WTC11 (cell line): ENCODE data around the gene RASSF1. TPM values are rescaled to one million over a fixed set of nuclear protein-coding genes. Genes with fewer than 3 reads are reported as not detected.

ENCODE experiments used
- ATAC-seq: fragments of 200-7000 bp; cut with Tn5 transposase; 2 replicates; pipeline ENCODE4 v1.10.0; 2021; ENCODE audit warnings: mild to moderate bottlenecking, moderate library complexity
- CTCF ChIA-PET: fragments of 300-600 bp; sonication (Branson Sonifier 250); formaldehyde crosslinking; loops from one replicate; lab custom pipeline; 2021; ENCODE audit warnings: antibody characterized with exemption; lab: Charles Lee
- POLR2A ChIA-PET: fragments of 350-600 bp; sonication (Branson Sonifier 250); formaldehyde crosslinking; loops from one replicate; lab custom pipeline; 2021; ENCODE audit warnings: antibody characterized with exemption; lab: Charles Lee
- DNase-seq: peaks from one replicate; pipeline ENCODE4 v3.0.0; 2021; ENCODE audit warnings: low spot score
- H3K27ac Mint-ChIP-seq: 2 replicates; pipeline ENCODE4 v1.8.0; 2021; ENCODE audit warnings: mixed read lengths
- H3K27me3 Mint-ChIP-seq: 2 replicates; pipeline ENCODE4 v1.8.0; 2021; ENCODE audit warnings: low read depth, mild to moderate bottlenecking, moderate library complexity, mixed read lengths
- H3K36me3 Mint-ChIP-seq: 2 replicates; pipeline ENCODE4 v1.8.0; 2021; ENCODE audit warnings: mixed read lengths
- H3K4me1 Mint-ChIP-seq: 2 replicates; pipeline ENCODE4 v1.8.0; 2022; ENCODE audit warnings: mixed read lengths
- H3K4me3 Mint-ChIP-seq: 2 replicates; pipeline ENCODE4 v1.8.0; 2021; ENCODE audit warnings: mild to moderate bottlenecking, moderate library complexity, mixed read lengths
- H3K9me3 Mint-ChIP-seq: 2 replicates; pipeline ENCODE4 v1.8.0; 2021; ENCODE audit warnings: mixed read lengths
- FOXJ3 ChIP-seq: sonication (generic); formaldehyde crosslinking; IDR thresholded peaks from 2 replicates; pipeline ENCODE4 v1.9.0; 2021; ENCODE audit warnings: missing genetic modification reagents, mild to moderate bottlenecking, borderline replicate concordance
- GTF2I ChIP-seq: fragments of 250-450 bp; sonication (Bioruptor Pico); conservative IDR thresholded peaks from 2 replicates; pipeline ENCODE4 v1.4.0; 2021; ENCODE audit warnings: mild to moderate bottlenecking
- HMGA2 ChIP-seq: fragments of 250-450 bp; sonication (Bioruptor Pico); IDR thresholded peaks from 2 replicates; pipeline ENCODE4 v1.4.0; 2021; ENCODE audit warnings: mild to moderate bottlenecking, moderate library complexity
- HMGXB4 ChIP-seq: sonication (generic); formaldehyde crosslinking; IDR thresholded peaks from 2 replicates; pipeline ENCODE4 v1.8.1; 2023; ENCODE audit warnings: mild to moderate bottlenecking, moderate library complexity, missing genetic modification reagents
- MYBL2 ChIP-seq: sonication (generic); formaldehyde crosslinking; IDR thresholded peaks from 2 replicates; pipeline ENCODE4 v1.8.1; 2023; ENCODE audit warnings: mild to moderate bottlenecking, moderate library complexity, missing genetic modification reagents
- NFATC4 ChIP-seq: fragments of 250-450 bp; sonication (Bioruptor Pico); IDR thresholded peaks from 2 replicates; pipeline ENCODE4 v1.9.0; 2021; ENCODE audit warnings: mild to moderate bottlenecking
- NFE2L1 ChIP-seq: sonication (generic); formaldehyde crosslinking; IDR thresholded peaks from 2 replicates; pipeline ENCODE4 v1.8.1; 2023; ENCODE audit warnings: missing genetic modification reagents
- NR2C2 ChIP-seq: sonication (generic); formaldehyde crosslinking; IDR thresholded peaks from 2 replicates; pipeline ENCODE4 v1.8.0; 2022; ENCODE audit warnings: mild to moderate bottlenecking, missing genetic modification reagents
- PRDM15 ChIP-seq: sonication (generic); formaldehyde crosslinking; IDR thresholded peaks from 2 replicates; pipeline ENCODE4 v1.8.0; 2022; ENCODE audit warnings: missing genetic modification reagents
- PRRX2 ChIP-seq: fragments of 250-450 bp; sonication (Bioruptor Pico); IDR thresholded peaks from 2 replicates; pipeline ENCODE4 v1.8.0; 2021; ENCODE audit warnings: mild to moderate bottlenecking
- RORB ChIP-seq: fragments of 250-450 bp; sonication (Bioruptor Pico); IDR thresholded peaks from 2 replicates; pipeline ENCODE4 v1.9.0; 2021; ENCODE audit warnings: mild to moderate bottlenecking
- TP53 ChIP-seq: sonication (generic); formaldehyde crosslinking; IDR thresholded peaks from 2 replicates; pipeline ENCODE4 v1.8.1; 2023; ENCODE audit warnings: mild to moderate bottlenecking, missing genetic modification reagents
- ZNF121 ChIP-seq: sonication (generic); formaldehyde crosslinking; IDR thresholded peaks from 2 replicates; pipeline ENCODE4 v1.8.0; 2023; ENCODE audit warnings: missing genetic modification reagents
- ZNF263 ChIP-seq: sonication (generic); formaldehyde crosslinking; IDR thresholded peaks from 2 replicates; pipeline ENCODE4 v1.8.1; 2022; ENCODE audit warnings: low read depth, mild to moderate bottlenecking, moderate library complexity, missing genetic modification reagents
- ZNF416 ChIP-seq: fragments of 250-450 bp; sonication (Bioruptor Pico); IDR thresholded peaks from 2 replicates; pipeline ENCODE4 v1.9.0; 2021; ENCODE audit warnings: mild to moderate bottlenecking, inconsistent platforms
- ZNF671 ChIP-seq: fragments of 250-450 bp; sonication (Bioruptor Pico); IDR thresholded peaks from 2 replicates; pipeline ENCODE4 v1.8.0; 2021; ENCODE audit warnings: mild to moderate bottlenecking
- total RNA-seq: library from RNA; stranded (reverse); gene quantifications from 3 replicates; pipeline ENCODE4 v1.2.3, GENCODE V29; 2021
- TF ChIP-seq, protein P1 (sequence below): sonication (generic); formaldehyde crosslinking; IDR thresholded peaks from 2 replicates; pipeline ENCODE4 v1.8.1; 2022; ENCODE audit warnings: low read depth, missing genetic modification reagents, borderline replicate concordance
- TF ChIP-seq, protein P2 (sequence below): sonication (generic); formaldehyde crosslinking; IDR thresholded peaks from 2 replicates; pipeline ENCODE4 v1.8.1; 2022; ENCODE audit warnings: low read depth, mild to moderate bottlenecking, moderate library complexity, missing genetic modification reagents, borderline replicate concordance
- TF ChIP-seq, protein P3 (sequence below): sonication (generic); formaldehyde crosslinking; IDR thresholded peaks from 2 replicates; pipeline ENCODE4 v1.8.1; 2022; ENCODE audit warnings: mild to moderate bottlenecking, moderate library complexity, missing genetic modification reagents

RASSF1 gene
- total RNA-seq, 1 experiment from 2014 or later = 14.5 TPM

GRCh38 chr3:50342813-50343633, 2.4 kb upstream of the RASSF1 start:
- Mint-ChIP-seq H3K27ac (no peak overlapping the region), H3K4me3 (no peak overlapping the region)
- CTCF ChIA-PET = interaction anchor here (1.6 kb wide), 1 partner anchor 207 kb away, joined by 6 read pairs; no protein-coding TSS in a partner anchor

DNA sequence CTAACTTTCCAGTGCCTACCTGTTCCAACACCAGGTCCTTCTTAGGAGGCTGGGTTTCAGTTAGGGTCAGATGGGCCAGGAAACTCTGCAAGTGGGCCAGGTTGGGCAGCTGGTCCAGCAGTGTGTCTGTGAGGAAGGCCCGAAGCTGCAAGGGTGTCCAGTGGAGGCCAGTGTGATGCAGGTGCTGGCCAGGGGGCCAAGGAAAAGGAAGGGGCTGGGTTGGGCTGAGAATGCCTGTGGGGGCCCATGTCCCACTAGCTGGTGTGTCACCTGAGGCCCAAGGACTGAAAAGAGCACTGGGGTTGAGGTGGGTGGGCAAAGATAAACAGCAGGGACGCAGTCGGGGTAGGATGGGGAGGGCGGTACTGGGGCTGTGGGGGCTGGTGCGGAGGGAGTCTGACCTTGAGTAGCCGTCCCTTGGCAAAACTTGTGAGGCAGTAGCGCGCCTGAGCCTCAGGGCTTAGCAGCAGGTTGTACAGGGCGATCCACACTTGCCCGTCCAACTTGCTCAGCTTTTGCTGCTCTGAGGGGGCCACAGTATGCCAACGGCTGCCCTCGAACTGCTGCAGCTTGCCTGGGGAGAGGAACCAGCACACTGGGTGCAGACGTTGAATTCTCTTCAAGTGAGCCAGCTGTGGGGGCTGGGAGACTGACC, 1.5 kb upstream of the RASSF1 start:
- Mint-ChIP-seq H3K4me1 (peaks cover 25% of the 10 kb centered on the region), H3K4me3 (no peak overlapping the region), H3K27me3 (peaks cover 88% of the 10 kb centered on the region), H3K36me3 (no peaks in the 10 kb centered on the region), H3K9me3 (no peaks in the 10 kb centered on the region), H3K27ac (no peak overlapping the region)
- ATAC-seq (no peak), DNase-seq (no peak)
- CTCF ChIA-PET = interaction anchor here (1.6 to 1.9 kb wide), 3 partner anchors 14 to 270 kb away, joined by 4 to 10 read pairs (median 6); partner anchors contain the start of genes CISH and TUSC2
- POLR2A ChIA-PET = no interaction called here
- TF ChIP-seq MYBL2 (CRISPR knock-in tag) (no peak), FOXJ3 (CRISPR knock-in tag) (no peak), NFE2L1 (CRISPR knock-in tag) (no peak), TP53 (CRISPR knock-in tag) (no peak), ZNF416 (CRISPR knock-in tag) (no peak), GTF2I (CRISPR knock-in tag) (no peak), ZNF121 (no peak), ZNF263 (CRISPR knock-in tag) (no peak), HMGXB4 (CRISPR knock-in tag) (no peak)
- TF ChIP-seq, protein P1, sequence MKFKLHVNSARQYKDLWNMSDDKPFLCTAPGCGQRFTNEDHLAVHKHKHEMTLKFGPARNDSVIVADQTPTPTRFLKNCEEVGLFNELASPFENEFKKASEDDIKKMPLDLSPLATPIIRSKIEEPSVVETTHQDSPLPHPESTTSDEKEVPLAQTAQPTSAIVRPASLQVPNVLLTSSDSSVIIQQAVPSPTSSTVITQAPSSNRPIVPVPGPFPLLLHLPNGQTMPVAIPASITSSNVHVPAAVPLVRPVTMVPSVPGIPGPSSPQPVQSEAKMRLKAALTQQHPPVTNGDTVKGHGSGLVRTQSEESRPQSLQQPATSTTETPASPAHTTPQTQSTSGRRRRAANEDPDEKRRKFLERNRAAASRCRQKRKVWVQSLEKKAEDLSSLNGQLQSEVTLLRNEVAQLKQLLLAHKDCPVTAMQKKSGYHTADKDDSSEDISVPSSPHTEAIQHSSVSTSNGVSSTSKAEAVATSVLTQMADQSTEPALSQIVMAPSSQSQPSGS (CRISPR knock-in tag) = no peak
- TF ChIP-seq, protein P2, sequence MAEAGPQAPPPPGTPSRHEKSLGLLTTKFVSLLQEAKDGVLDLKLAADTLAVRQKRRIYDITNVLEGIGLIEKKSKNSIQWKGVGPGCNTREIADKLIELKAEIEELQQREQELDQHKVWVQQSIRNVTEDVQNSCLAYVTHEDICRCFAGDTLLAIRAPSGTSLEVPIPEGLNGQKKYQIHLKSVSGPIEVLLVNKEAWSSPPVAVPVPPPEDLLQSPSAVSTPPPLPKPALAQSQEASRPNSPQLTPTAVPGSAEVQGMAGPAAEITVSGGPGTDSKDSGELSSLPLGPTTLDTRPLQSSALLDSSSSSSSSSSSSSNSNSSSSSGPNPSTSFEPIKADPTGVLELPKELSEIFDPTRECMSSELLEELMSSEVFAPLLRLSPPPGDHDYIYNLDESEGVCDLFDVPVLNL (CRISPR knock-in tag) = no peak
- TF ChIP-seq, protein P3, sequence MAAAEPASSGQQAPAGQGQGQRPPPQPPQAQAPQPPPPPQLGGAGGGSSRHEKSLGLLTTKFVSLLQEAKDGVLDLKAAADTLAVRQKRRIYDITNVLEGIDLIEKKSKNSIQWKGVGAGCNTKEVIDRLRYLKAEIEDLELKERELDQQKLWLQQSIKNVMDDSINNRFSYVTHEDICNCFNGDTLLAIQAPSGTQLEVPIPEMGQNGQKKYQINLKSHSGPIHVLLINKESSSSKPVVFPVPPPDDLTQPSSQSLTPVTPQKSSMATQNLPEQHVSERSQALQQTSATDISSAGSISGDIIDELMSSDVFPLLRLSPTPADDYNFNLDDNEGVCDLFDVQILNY (CRISPR knock-in tag) = no peak

More at GRCh38 chr3:50342813-50343633, 2.4 kb upstream of the RASSF1 start:
- TF ChIP-seq NR2C2 (no peak), PRDM15 (CRISPR knock-in tag) (no peak), RORB (CRISPR knock-in tag) (no peak), NFATC4 (CRISPR knock-in tag) (no peak), PRRX2 (CRISPR knock-in tag) (no peak), HMGA2 (CRISPR knock-in tag) (no peak), ZNF671 (no peak)
- TF ChIP-seq, all 79 proteins: peak for 0
- H3K4me1 Mint-ChIP-seq = peaks cover 24% of the 10 kb centered on the region
- POLR2A ChIA-PET = no interaction called here
- peaks cover 86% of the 10 kb centered on the region for H3K27me3 Mint-ChIP-seq
- H3K9me3 Mint-ChIP-seq = no peaks in the 10 kb centered on the region
- peak; percentile 58 for DNase-seq
- ATAC-seq = peak; percentile 57
- 0 out of 2 replicates have a peak, but pooled peaks cover 3% of the 10 kb centered on the region for H3K36me3 Mint-ChIP-seq
